GM23338 (cell line): ENCODE measurements around the gene VPREB3. TPM values are rescaled to one million over a fixed set of nuclear protein-coding genes. Genes with fewer than 3 reads are reported as not detected.

Experiments used
- ATAC-seq: fragments of 200-7000 bp; cut with Tn5 transposase; 3 replicates; pipeline ENCODE4 v1.9.1; 2020
- DNase-seq: peaks from one replicate; pipeline ENCODE4 v3.0.0-alpha.2; 2015; ENCODE audit warnings: low spot score
- H2AFZ ChIP-seq: fragments of 200-600 bp; sonication (generic); 2 replicates; pipeline ENCODE4 v1.8.0; 2016; ENCODE audit warnings: antibody characterized with exemption, mild to moderate bottlenecking, moderate library complexity
- H3F3A ChIP-seq: fragments of 200-600 bp; sonication (generic); replicated peaks from 2 replicates; pipeline ENCODE4 v1.8.0; 2017; ENCODE audit warnings: antibody characterized with exemption, mixed run types, low read depth
- H3K27ac ChIP-seq: fragments of 200-600 bp; sonication (generic); 2 replicates; pipeline ENCODE4 v1.6.1; 2016; ENCODE audit warnings: low read depth
- H3K27me3 ChIP-seq: fragments of 200-600 bp; sonication (generic); 2 replicates; pipeline ENCODE4 v1.8.0; 2016; ENCODE audit warnings: mild to moderate bottlenecking, mixed run types, moderate library complexity; ENCODE audit not compliant: insufficient read depth
- H3K36me3 ChIP-seq: fragments of 200-600 bp; sonication (generic); 2 replicates; pipeline ENCODE4 v1.8.0; 2016; ENCODE audit warnings: mild to moderate bottlenecking; ENCODE audit not compliant: insufficient read depth
- H3K4me1 ChIP-seq: fragments of 200-600 bp; sonication (generic); 2 replicates; pipeline ENCODE4 v1.8.0; 2016; ENCODE audit warnings: mild to moderate bottlenecking, moderate library complexity; ENCODE audit not compliant: insufficient read depth
- H3K4me2 ChIP-seq: fragments of 200-600 bp; sonication (generic); 2 replicates; pipeline ENCODE4 v1.7.1; 2017; ENCODE audit warnings: mixed run types
- H3K4me3 ChIP-seq: fragments of 200-600 bp; sonication (generic); 2 replicates; pipeline ENCODE4 v1.6.1; 2016; ENCODE audit warnings: mixed run types
- H3K79me2 ChIP-seq: fragments of 200-600 bp; sonication (generic); replicated peaks from 2 replicates; pipeline ENCODE4 v1.8.0; 2017; ENCODE audit warnings: mild to moderate bottlenecking; ENCODE audit not compliant: insufficient read depth
- H3K9me2 ChIP-seq: fragments of 200-600 bp; sonication (generic); 2 replicates; pipeline ENCODE4 v1.8.0; 2017; ENCODE audit not compliant: insufficient read depth
- H4K20me1 ChIP-seq: fragments of 200-600 bp; sonication (generic); replicated peaks from 2 replicates; pipeline ENCODE4 v1.8.0; 2017; ENCODE audit warnings: mild to moderate bottlenecking; ENCODE audit not compliant: insufficient read depth
- H3K27ac Mint-ChIP-seq: 2 replicates; pipeline ENCODE4 v1.8.0; 2020; ENCODE audit warnings: inconsistent platforms, mild to moderate bottlenecking, moderate library complexity, mixed read lengths
- H3K27me3 Mint-ChIP-seq: 3 replicates; pipeline ENCODE4 v1.8.0; 2022; ENCODE audit warnings: low read depth, mild to moderate bottlenecking, moderate library complexity, mixed read lengths, inconsistent platforms; ENCODE audit not compliant: insufficient read depth, poor library complexity
- H3K36me3 Mint-ChIP-seq: 3 replicates; pipeline ENCODE4 v1.8.0; 2021; ENCODE audit warnings: low read depth, mild to moderate bottlenecking, inconsistent platforms, moderate library complexity, mixed read lengths
- H3K4me1 Mint-ChIP-seq: 3 replicates; pipeline ENCODE4 v1.8.0; 2020; ENCODE audit warnings: mild to moderate bottlenecking, inconsistent platforms, mixed read lengths
- H3K4me3 Mint-ChIP-seq: 3 replicates; pipeline ENCODE4 v1.8.0; 2021; ENCODE audit warnings: moderate library complexity, mild to moderate bottlenecking, inconsistent platforms, mixed read lengths
- H3K9me3 Mint-ChIP-seq: 3 replicates; pipeline ENCODE4 v1.8.0; 2020; ENCODE audit warnings: moderate library complexity, mild to moderate bottlenecking, inconsistent platforms, mixed read lengths
- CREB1 ChIP-seq: fragments of 250-450 bp; sonication (Bioruptor Pico); IDR thresholded peaks from 2 replicates; pipeline ENCODE4 v1.5.0; 2020; ENCODE audit warnings: low read depth, mild to moderate bottlenecking, moderate library complexity
- EZH2 ChIP-seq: fragments of 200-600 bp; sonication (generic); IDR thresholded peaks from one replicate; pipeline ENCODE4 v1.8.0; 2017; ENCODE audit warnings: antibody characterized with exemption, mild to moderate bottlenecking, low read depth; ENCODE audit not compliant: unreplicated experiment
- EZH2phosphoT487 ChIP-seq: fragments of 200-600 bp; sonication (generic); IDR thresholded peaks from one replicate; pipeline ENCODE4 v1.8.1; 2018; ENCODE audit warnings: antibody characterized with exemption; ENCODE audit not compliant: unreplicated experiment
- NANOG ChIP-seq: IDR thresholded peaks from 2 replicates; pipeline ENCODE4 v1.6.1; 2016; ENCODE audit warnings: antibody characterized with exemption, borderline replicate concordance
- POLR2AphosphoS5 ChIP-seq: IDR thresholded peaks from 2 replicates; pipeline ENCODE4 v1.6.1; 2016; ENCODE audit warnings: antibody characterized with exemption, low read depth
- ZNF331 ChIP-seq: fragments of 250-450 bp; sonication (Bioruptor Pico); IDR thresholded peaks from 2 replicates; pipeline ENCODE4 v1.5.0; 2020; ENCODE audit warnings: low read depth, mild to moderate bottlenecking, moderate library complexity
- polyA plus RNA-seq: library from polyadenylated mRNA; unstranded; fragments of >200 nt; fragmentation: Nextera tagmentation; extraction: Ambion mirVana; gene quantifications from 2 replicates; pipeline ENCODE4 v1.2.1, GENCODE V29; 2016
- total RNA-seq: library from RNA; depleted of rRNA; stranded (reverse); fragments of >200 nt; shearing (Covaris generic); gene quantifications from 2 replicates; pipeline ENCODE4 v1.2.3, GENCODE V29; 2014
- TF ChIP-seq, protein P1 (sequence below): IDR thresholded peaks from 2 replicates; pipeline ENCODE4 v1.6.1; 2016; ENCODE audit warnings: antibody characterized with exemption
- TF ChIP-seq, protein P2 (sequence below): IDR thresholded peaks from one replicate; pipeline ENCODE4 v1.6.1; 2018; ENCODE audit warnings: antibody characterized with exemption; ENCODE audit not compliant: unreplicated experiment
- TF ChIP-seq, protein P3 (sequence below), 2 experiments: fragments of 200-600 bp in 1 of 2; sonication (generic) in 1 of 2; conservative IDR thresholded peaks; 2 replicates each; pipeline versions ENCODE4 v1.5.1 to v1.6.1; 2016 to 2017; ENCODE audit warnings: antibody characterized with exemption in 2 of 2, low read depth in 2 of 2, mild to moderate bottlenecking in 2 of 2, moderate library complexity in 1 of 2
- TF ChIP-seq, protein P4 (sequence below): fragments of 250-450 bp; sonication (Bioruptor Pico); IDR thresholded peaks from 2 replicates; pipeline ENCODE4 v1.5.0; 2020; ENCODE audit warnings: mild to moderate bottlenecking, moderate library complexity

The VPREB3 gene
- total and polyA plus RNA-seq, 2 experiments from 2014 or later, result 1.1 TPM; not detected in 1

DNA sequence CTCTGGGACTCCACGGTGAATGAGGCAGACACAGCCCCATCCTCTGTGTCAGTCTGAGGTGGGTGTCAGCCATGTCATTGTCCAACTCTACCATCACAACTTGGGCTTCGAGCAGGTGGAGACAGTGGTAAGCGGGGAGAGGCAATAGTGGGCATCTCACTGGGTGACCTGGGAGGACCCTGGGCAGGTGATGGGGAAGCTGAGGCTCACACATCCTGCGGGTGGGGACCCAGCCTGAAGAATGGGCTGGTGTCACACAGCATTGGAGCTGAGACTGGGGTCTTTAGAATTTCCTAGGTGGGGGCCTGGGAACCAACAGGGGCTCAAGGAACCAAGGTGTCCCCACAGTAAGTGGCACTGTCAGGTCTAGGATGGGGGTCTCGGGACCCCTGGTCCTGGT, 25.5 kb upstream of the VPREB3 start:
- Histone ChIP-seq H3K36me3 (no peaks in the 10 kb centered on the region), H3K4me3 (no peak overlapping the region), H3K9me2 (no peaks in the 10 kb centered on the region), H2AFZ (no peak overlapping the region), H3K27ac (no peak overlapping the region), H3F3A (0 out of 2 replicates have a peak, but pooled peaks cover 4% of the 10 kb centered on the region), H3K79me2 (no peaks in the 10 kb centered on the region), H3K27me3 (peaks cover under 1% of the 10 kb centered on the region; the same call in 1 of the 2 replicates), H3K4me1 (no peaks in the 10 kb centered on the region), H4K20me1 (no peaks in the 10 kb centered on the region), H3K4me2 (no peak overlapping the region)
- no peak for TF ChIP-seq EZH2
- TF ChIP-seq CREB1 (CRISPR knock-in tag), result no peak
- TF ChIP-seq, protein P1, sequence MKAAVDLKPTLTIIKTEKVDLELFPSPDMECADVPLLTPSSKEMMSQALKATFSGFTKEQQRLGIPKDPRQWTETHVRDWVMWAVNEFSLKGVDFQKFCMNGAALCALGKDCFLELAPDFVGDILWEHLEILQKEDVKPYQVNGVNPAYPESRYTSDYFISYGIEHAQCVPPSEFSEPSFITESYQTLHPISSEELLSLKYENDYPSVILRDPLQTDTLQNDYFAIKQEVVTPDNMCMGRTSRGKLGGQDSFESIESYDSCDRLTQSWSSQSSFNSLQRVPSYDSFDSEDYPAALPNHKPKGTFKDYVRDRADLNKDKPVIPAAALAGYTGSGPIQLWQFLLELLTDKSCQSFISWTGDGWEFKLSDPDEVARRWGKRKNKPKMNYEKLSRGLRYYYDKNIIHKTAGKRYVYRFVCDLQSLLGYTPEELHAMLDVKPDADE, result no peak
- TF ChIP-seq, protein P2, sequence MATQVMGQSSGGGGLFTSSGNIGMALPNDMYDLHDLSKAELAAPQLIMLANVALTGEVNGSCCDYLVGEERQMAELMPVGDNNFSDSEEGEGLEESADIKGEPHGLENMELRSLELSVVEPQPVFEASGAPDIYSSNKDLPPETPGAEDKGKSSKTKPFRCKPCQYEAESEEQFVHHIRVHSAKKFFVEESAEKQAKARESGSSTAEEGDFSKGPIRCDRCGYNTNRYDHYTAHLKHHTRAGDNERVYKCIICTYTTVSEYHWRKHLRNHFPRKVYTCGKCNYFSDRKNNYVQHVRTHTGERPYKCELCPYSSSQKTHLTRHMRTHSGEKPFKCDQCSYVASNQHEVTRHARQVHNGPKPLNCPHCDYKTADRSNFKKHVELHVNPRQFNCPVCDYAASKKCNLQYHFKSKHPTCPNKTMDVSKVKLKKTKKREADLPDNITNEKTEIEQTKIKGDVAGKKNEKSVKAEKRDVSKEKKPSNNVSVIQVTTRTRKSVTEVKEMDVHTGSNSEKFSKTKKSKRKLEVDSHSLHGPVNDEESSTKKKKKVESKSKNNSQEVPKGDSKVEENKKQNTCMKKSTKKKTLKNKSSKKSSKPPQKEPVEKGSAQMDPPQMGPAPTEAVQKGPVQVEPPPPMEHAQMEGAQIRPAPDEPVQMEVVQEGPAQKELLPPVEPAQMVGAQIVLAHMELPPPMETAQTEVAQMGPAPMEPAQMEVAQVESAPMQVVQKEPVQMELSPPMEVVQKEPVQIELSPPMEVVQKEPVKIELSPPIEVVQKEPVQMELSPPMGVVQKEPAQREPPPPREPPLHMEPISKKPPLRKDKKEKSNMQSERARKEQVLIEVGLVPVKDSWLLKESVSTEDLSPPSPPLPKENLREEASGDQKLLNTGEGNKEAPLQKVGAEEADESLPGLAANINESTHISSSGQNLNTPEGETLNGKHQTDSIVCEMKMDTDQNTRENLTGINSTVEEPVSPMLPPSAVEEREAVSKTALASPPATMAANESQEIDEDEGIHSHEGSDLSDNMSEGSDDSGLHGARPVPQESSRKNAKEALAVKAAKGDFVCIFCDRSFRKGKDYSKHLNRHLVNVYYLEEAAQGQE, result no peak
- TF ChIP-seq, protein P3, sequence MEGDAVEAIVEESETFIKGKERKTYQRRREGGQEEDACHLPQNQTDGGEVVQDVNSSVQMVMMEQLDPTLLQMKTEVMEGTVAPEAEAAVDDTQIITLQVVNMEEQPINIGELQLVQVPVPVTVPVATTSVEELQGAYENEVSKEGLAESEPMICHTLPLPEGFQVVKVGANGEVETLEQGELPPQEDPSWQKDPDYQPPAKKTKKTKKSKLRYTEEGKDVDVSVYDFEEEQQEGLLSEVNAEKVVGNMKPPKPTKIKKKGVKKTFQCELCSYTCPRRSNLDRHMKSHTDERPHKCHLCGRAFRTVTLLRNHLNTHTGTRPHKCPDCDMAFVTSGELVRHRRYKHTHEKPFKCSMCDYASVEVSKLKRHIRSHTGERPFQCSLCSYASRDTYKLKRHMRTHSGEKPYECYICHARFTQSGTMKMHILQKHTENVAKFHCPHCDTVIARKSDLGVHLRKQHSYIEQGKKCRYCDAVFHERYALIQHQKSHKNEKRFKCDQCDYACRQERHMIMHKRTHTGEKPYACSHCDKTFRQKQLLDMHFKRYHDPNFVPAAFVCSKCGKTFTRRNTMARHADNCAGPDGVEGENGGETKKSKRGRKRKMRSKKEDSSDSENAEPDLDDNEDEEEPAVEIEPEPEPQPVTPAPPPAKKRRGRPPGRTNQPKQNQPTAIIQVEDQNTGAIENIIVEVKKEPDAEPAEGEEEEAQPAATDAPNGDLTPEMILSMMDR (conservative IDR thresholded peaks at IDR 0.05; ENCODE audit: low read depth in 2 of 2), result no peak
- no peak for TF ChIP-seq EZH2phosphoT487
- TF ChIP-seq ZNF331 (CRISPR knock-in tag), result no peak
- TF ChIP-seq, protein P4, sequence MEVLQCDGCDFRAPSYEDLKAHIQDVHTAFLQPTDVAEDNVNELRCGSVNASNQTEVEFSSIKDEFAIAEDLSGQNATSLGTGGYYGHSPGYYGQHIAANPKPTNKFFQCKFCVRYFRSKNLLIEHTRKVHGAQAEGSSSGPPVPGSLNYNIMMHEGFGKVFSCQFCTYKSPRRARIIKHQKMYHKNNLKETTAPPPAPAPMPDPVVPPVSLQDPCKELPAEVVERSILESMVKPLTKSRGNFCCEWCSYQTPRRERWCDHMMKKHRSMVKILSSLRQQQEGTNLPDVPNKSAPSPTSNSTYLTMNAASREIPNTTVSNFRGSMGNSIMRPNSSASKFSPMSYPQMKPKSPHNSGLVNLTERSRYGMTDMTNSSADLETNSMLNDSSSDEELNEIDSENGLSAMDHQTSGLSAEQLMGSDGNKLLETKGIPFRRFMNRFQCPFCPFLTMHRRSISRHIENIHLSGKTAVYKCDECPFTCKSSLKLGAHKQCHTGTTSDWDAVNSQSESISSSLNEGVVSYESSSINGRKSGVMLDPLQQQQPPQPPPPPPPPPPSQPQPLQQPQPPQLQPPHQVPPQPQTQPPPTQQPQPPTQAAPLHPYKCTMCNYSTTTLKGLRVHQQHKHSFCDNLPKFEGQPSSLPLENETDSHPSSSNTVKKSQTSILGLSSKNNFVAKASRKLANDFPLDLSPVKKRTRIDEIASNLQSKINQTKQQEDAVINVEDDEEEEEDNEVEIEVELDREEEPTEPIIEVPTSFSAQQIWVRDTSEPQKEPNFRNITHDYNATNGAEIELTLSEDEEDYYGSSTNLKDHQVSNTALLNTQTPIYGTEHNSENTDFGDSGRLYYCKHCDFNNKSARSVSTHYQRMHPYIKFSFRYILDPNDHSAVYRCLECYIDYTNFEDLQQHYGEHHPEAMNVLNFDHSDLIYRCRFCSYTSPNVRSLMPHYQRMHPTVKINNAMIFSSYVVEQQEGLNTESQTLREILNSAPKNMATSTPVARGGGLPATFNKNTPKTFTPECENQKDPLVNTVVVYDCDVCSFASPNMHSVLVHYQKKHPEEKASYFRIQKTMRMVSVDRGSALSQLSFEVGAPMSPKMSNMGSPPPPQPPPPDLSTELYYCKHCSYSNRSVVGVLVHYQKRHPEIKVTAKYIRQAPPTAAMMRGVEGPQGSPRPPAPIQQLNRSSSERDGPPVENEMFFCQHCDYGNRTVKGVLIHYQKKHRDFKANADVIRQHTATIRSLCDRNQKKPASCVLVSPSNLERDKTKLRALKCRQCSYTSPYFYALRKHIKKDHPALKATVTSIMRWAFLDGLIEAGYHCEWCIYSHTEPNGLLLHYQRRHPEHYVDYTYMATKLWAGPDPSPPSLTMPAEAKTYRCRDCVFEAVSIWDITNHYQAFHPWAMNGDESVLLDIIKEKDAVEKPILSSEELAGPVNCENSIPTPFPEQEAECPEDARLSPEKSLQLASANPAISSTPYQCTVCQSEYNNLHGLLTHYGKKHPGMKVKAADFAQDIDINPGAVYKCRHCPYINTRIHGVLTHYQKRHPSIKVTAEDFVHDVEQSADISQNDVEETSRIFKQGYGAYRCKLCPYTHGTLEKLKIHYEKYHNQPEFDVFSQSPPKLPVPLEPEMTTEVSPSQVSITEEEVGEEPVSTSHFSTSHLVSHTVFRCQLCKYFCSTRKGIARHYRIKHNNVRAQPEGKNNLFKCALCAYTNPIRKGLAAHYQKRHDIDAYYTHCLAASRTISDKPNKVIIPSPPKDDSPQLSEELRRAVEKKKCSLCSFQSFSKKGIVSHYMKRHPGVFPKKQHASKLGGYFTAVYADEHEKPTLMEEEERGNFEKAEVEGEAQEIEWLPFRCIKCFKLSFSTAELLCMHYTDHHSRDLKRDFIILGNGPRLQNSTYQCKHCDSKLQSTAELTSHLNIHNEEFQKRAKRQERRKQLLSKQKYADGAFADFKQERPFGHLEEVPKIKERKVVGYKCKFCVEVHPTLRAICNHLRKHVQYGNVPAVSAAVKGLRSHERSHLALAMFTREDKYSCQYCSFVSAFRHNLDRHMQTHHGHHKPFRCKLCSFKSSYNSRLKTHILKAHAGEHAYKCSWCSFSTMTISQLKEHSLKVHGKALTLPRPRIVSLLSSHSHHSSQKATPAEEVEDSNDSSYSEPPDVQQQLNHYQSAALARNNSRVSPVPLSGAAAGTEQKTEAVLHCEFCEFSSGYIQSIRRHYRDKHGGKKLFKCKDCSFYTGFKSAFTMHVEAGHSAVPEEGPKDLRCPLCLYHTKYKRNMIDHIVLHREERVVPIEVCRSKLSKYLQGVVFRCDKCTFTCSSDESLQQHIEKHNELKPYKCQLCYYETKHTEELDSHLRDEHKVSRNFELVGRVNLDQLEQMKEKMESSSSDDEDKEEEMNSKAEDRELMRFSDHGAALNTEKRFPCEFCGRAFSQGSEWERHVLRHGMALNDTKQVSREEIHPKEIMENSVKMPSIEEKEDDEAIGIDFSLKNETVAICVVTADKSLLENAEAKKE, result no peak
- TF ChIP-seq POLR2AphosphoS5, result no peak
- no peak for TF ChIP-seq NANOG
- Mint-ChIP-seq H3K27me3 (peaks cover 6% of the 10 kb centered on the region), H3K4me3 (no peak overlapping the region), H3K36me3 (no peaks in the 10 kb centered on the region; the same call in 2 of the 3 replicates), H3K4me1 (peaks cover 1% of the 10 kb centered on the region), H3K27ac (no peak overlapping the region), H3K9me3 (no peaks in the 10 kb centered on the region)
- DNase-seq, result no peak
- ATAC-seq, result no peak
